ENCODE data around the gene IGF2BP3.

- no peak for TF ChIP-seq POLR2AphosphoS5 (IDR thresholded peaks at IDR 0.05; ENCODE audit: low read depth, low read length)
- no peak for TF ChIP-seq POLR2A (IDR thresholded peaks at IDR 0.05; ENCODE audit: low read depth, low read length)
- no peak for TF ChIP-seq TAF1 (IDR thresholded peaks at IDR 0.05; ENCODE audit: low read depth, low read length)
- no peak for TF ChIP-seq SPI1 (IDR thresholded peaks at IDR 0.05; ENCODE audit: low read depth, low read length)
Observed at GRCh38 chr7:23458044-23458443, 12.2 kb downstream of the IGF2BP3 start.

All from GM12891 (cell line).